HG02943 (cell line): Measurements from ENCODE around the gene CTSV.
"Not testable (repeated sequence)": the region's sequence is repeated elsewhere in the genome, so short reads cannot be mapped to it uniquely, and the experiment has no call there.

Experiments used
- ATAC-seq: cut with Tn5 transposase; IDR thresholded peaks from one replicate; pipeline ENCODE4 v1.9.1; 2021; ENCODE audit warnings: mild to moderate bottlenecking, low read depth, moderate library complexity; ENCODE audit not compliant: unreplicated experiment

CTSV gene

GRCh38 chr9:97038611-97039513, at the start of gene CTSV:
Gene CTSV (minus strand): TSS chr9:97039142. CDS start chr9:97038043, 1,099 bp downstream.
- ATAC-seq, result peak; percentile 96

- not testable (repeated sequence) for ATAC-seq
Observed at GRCh38 chr9:97087668-97088215, 48.8 kb upstream of the CTSV start.

GRCh38 chr9:97084562-97084991, 45.6 kb upstream of the CTSV start:
- not testable (repeated sequence) for ATAC-seq

GRCh38 chr9:97078362-97078761, 39.4 kb upstream of the CTSV start:
- ATAC-seq, result no peak

GRCh38 chr9:97077452-97078295, 38.7 kb upstream of the CTSV start:
- no peak for ATAC-seq

GRCh38 chr9:97076731-97077451, 37.9 kb upstream of the CTSV start:
- ATAC-seq, result not testable (repeated sequence)

- no peak for ATAC-seq
Observed at GRCh38 chr9:97076238-97076637, 37.3 kb upstream of the CTSV start.

GRCh38 chr9:97075289-97075985, 36.5 kb upstream of the CTSV start:
- ATAC-seq, result no peak

GRCh38 chr9:97073506-97073905, 34.6 kb upstream of the CTSV start:
- ATAC-seq, result no peak

GRCh38 chr9:97072285-97072776, 33.4 kb upstream of the CTSV start:
- no peak for ATAC-seq

GRCh38 chr9:97070325-97070724, 31.4 kb upstream of the CTSV start:
- not testable (repeated sequence) for ATAC-seq

GRCh38 chr9:97067490-97067889, 28.5 kb upstream of the CTSV start:
- ATAC-seq, result no peak

- ATAC-seq, result no peak
Observed at GRCh38 chr9:97064176-97064575, 25.2 kb upstream of the CTSV start.

- no peak for ATAC-seq
Observed at GRCh38 chr9:97060796-97061195, 21.9 kb upstream of the CTSV start.

- ATAC-seq, result no peak
Observed at GRCh38 chr9:97059626-97060025, 20.7 kb upstream of the CTSV start.

- no peak for ATAC-seq
Observed at GRCh38 chr9:97057651-97058050, 18.7 kb upstream of the CTSV start.

- not testable (repeated sequence) for ATAC-seq
Observed at GRCh38 chr9:97055891-97056290, 16.9 kb upstream of the CTSV start.

- no peak for ATAC-seq
Observed at GRCh38 chr9:97053717-97054116, 14.8 kb upstream of the CTSV start.

- ATAC-seq, result no peak
Observed at GRCh38 chr9:97052735-97053134, 13.8 kb upstream of the CTSV start.

GRCh38 chr9:97046228-97046627, 7.3 kb upstream of the CTSV start:
- no peak for ATAC-seq
